GM12865 (cell line): ENCODE measurements around the gene NKAIN1.

Experiments
- DNase-seq: peaks from one replicate; pipeline ENCODE4 v3.0.0; 2010; ENCODE audit warnings: low read depth
- H3K4me3 ChIP-seq: 2 replicates; pipeline ENCODE4 v1.5.1; 2011; ENCODE audit warnings: mild to moderate bottlenecking, low read depth, low read length, control low read depth
- TF ChIP-seq, protein P1 (sequence below): IDR thresholded peaks from 2 replicates; pipeline ENCODE4 v1.5.1; 2011; ENCODE audit warnings: low read length, control low read depth, low read depth, inconsistent platforms; ENCODE audit not compliant: insufficient read depth; ENCODE audit errors: missing control alignments

Gene NKAIN1

DNA sequence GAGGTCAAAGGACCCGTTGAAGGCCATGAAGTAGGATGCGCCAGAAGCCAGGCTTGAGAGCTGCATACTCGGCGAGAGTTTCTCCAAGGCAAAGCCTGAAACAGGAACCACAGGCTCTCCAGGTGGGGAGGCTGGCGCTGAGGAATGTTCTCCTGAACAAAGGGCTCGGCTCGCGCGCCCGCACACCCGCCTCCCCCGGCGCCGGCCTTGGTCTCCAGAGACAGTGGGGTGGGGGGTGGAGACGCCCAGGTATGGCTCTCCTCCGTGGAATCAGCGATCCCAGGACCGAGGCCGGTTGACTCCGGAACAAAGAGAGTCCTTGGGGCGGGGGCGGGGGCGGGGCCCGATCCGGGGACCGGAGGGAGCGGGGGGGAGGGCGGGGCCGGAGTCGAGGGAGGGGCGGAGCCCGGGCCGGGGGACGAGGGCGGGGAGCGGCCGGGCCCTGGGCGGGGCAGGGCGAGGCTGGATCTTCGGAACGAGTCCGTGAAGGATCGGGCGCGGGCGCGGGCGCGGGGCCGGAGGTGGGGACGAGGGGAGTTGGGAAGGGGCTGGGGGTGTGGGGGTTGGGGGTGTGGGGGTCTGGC lies 85.0 kb downstream of the NKAIN1 start:
- peak overlapping the region; percentile 70 for H3K4me3 ChIP-seq
- TF ChIP-seq, protein P1, sequence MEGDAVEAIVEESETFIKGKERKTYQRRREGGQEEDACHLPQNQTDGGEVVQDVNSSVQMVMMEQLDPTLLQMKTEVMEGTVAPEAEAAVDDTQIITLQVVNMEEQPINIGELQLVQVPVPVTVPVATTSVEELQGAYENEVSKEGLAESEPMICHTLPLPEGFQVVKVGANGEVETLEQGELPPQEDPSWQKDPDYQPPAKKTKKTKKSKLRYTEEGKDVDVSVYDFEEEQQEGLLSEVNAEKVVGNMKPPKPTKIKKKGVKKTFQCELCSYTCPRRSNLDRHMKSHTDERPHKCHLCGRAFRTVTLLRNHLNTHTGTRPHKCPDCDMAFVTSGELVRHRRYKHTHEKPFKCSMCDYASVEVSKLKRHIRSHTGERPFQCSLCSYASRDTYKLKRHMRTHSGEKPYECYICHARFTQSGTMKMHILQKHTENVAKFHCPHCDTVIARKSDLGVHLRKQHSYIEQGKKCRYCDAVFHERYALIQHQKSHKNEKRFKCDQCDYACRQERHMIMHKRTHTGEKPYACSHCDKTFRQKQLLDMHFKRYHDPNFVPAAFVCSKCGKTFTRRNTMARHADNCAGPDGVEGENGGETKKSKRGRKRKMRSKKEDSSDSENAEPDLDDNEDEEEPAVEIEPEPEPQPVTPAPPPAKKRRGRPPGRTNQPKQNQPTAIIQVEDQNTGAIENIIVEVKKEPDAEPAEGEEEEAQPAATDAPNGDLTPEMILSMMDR, result no peak
- DNase-seq, result peak; percentile 83

DNA sequence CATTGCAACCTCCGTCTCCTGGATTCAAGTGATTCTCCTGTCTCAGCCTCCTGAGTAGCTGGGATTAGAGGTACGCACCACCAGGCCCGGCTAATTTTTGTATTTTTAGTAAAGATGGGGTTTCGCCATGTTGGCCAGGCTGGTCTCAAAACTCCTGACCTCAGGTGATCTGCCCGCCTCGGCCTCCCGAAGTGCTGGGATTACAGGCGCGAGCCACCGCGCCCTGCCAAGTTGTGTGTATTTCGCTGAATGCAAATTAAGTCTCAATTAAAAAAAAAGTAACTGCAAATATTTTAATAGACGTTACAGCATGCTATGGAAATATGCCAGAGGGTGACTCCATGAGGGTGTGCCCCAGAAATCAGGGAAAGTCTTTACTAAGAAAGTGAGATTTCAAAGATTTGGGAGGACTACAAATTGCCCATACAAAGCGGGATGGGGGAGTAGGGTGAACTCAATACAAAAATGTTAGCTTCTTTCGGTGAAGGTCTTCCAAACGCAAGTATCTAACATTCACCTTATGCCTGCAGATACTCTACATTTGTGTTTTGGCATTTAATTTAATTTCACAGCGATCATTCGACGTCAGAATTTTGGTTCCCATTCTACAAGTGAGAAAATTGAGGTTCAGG lies 85.6 kb downstream of the NKAIN1 start:
- TF ChIP-seq, protein P1, result no peak
- peak overlapping the region; percentile 53 for H3K4me3 ChIP-seq
- no peak for DNase-seq

DNA sequence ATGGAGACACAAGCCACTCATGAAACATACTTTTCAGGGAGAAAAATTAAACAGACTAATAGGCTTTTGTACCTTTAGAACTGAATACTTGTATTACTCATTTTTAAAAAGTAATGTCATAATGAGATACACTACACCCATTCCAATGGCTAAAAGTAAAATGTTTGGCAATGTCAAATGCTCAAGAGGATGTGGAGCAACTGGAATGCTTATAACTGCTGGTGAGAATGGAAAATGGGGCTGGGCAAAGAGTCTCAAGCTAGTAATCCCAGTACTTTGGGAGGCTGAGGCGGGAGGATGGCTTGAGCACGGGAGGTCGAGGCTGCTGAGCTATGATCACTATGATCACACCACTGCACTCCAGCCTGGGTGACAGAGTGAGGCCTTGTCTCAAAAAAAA lies 86.3 kb downstream of the NKAIN1 start:
- H3K4me3 ChIP-seq, result no peak overlapping the region
- TF ChIP-seq, protein P1, result no peak
- DNase-seq, result no peak

DNA sequence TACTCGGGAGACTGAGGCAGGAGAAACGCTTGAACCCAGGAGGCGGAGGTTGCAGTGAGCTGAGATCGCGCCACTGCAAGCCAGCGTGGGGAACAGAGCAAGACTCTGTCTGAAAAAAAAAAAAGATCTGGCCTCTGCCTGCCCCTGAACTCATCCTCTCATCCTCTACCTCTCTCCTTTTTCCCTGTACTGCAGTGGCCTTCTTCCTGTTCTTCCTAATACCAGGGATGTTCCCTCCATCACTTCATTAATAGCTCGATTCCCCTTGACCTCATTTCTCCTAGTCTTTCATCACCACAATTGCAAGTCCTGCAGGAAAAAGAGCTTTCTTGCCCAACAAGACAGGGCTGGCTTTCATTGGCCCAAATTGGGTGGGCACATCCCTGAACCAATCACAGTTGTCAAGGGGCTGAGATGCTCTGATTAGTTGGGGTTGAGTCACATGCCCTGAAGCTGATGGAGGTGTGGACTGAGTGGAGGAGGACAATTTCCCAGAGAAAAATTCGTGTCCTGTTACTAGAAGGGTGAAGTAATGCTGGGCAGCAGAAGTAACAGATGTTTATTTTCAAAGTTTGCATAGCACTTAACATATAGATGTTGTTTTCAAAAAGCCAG lies 87.4 kb downstream of the NKAIN1 start:
- TF ChIP-seq, protein P1, result no peak
- peak; percentile 9 for DNase-seq
- H3K4me3 ChIP-seq, result no peak overlapping the region

DNA sequence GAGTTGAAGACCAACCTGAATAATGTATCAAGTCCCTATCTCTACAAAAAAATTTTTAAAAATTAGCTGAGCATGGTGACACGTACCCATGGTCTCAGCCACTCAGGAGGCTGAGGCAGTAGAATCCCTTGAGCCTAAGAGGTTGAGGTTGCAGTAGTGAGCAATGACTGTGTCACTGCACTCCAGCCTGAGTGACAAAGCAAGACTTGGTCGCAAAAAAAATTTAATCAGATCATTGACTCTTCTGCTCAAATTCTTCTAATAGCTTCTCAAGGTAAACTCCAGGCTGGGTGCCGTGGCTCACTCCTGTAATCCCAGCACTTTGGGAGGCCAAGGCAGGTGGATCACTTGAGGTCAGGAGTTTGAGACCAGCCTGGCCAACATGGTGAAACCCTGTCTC lies 88.3 kb downstream of the NKAIN1 start:
- DNase-seq, result no peak
- TF ChIP-seq, protein P1, result no peak
- no peak overlapping the region for H3K4me3 ChIP-seq

DNA sequence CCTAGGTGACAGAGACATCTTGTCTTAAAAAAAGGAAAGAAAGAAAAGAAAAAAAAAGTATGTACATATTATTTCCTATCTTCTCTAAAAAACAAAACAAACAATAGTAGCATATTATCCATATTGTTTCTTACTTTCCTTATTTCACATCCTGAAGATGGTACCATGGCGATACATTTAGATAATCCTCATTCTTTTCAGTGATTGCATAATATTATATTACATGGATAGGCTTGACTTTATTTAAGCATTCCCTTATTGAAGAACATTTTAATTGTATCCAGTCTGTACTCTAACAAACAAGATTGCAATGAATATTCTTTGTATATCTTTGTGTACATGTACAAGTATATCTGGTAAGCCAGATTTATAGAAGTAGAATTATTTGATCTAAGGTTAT lies 91.3 kb downstream of the NKAIN1 start:
- TF ChIP-seq, protein P1, result no peak
- DNase-seq, result no peak

More for the DNA sequence above, 91.3 kb downstream of the NKAIN1 start:
- no peak overlapping the region for H3K4me3 ChIP-seq
